ENCODE measurements around the gene AEBP2. TPM values are rescaled to one million over a fixed set of nuclear protein-coding genes. Genes with fewer than 3 reads are reported as not detected.

AEBP2 gene
- total and polyA plus RNA-seq, 2 of the 13 experiments (the other 11 are each of a cell fraction or from before 2014, with no cell fraction given): 9.2 to 17.9 TPM

GRCh38 chr12:19412844-19413243 is 26.4 kb upstream of the AEBP2 start:
- POLR2A ChIA-PET: interaction anchor here (1.4 kb wide), 1 partner anchor 10 kb away, joined by 3 read pairs; no protein-coding TSS in a partner anchor
- no peak overlapping the region for H3K27ac ChIP-seq (ENCODE audit: extremely low read length, insufficient read depth, low read length)
- no peak overlapping the region for H2AFZ ChIP-seq (ENCODE audit: low read length)
- no peak overlapping the region for H3K4me2 ChIP-seq (ENCODE audit: low read depth, low read length)
- no peak for ATAC-seq
- H3K79me2 ChIP-seq (ENCODE audit: insufficient read depth, low read length): no peaks in the 10 kb centered on the region
- CTCF ChIA-PET (ENCODE audit: low intra/inter-chr PET ratio, low total read pairs): no interaction called here
- no peaks in the 10 kb centered on the region for H3K36me3 ChIP-seq (replicated peaks in 1 of 2; ENCODE audit: control insufficient read depth in 1 of 2, insufficient read depth in 2 of 2, low read length in 2 of 2)
- H3K9me3 ChIP-seq (ENCODE audit: low read length): no peaks in the 10 kb centered on the region
- intact Hi-C loops (cut with micrococcal nuclease; ENCODE audit: unreplicated experiment) (no loop called here), in situ Hi-C loops (cut with HindIII; ENCODE audit: extremely low pct_ligation_motif_present, low pct_unique_long_range_greater_than_20kb) (no loop called here)
- no peak overlapping the region for H3K9ac ChIP-seq (ENCODE audit: insufficient read depth, low read depth, low read length)
- no peak for DNase-seq (ENCODE audit: low spot score)
- FAIRE-seq: no peak
- H3K4me1 ChIP-seq (ENCODE audit: insufficient read depth, low read length): no peaks in the 10 kb centered on the region
- 63% methylated on average over 15 of the region's 23 CpGs for WGBS (ENCODE audit: low lambda C conversion rate)
- H3K27me3 ChIP-seq (ENCODE audit: control insufficient read depth in 1 of 2, insufficient read depth in 2 of 2, low read length in 2 of 2): no peaks in the 10 kb centered on the region; a peak in 2 of 5 replicates
- no peak overlapping the region for H3K4me3 ChIP-seq (replicated peaks in 1 of 3; ENCODE audit: insufficient read depth in 1 of 3, low read depth in 2 of 3, low read length in 3 of 3)
- BruUV-seq (replicated peaks): no TSS peak
- H4K20me1 ChIP-seq (ENCODE audit: insufficient read depth, low read length): no peaks in the 10 kb centered on the region
- TF ChIP-seq GTF3A (CRISPR knock-in tag; conservative IDR thresholded peaks at IDR 0.05): no peak
- no peak for TF ChIP-seq ZFP1 (CRISPR knock-in tag; IDR thresholded peaks at IDR 0.05)
- TF ChIP-seq PHF8 (CRISPR knock-in tag; IDR thresholded peaks at IDR 0.05): no peak
- no peak for TF ChIP-seq ZNF607 (CRISPR knock-in tag; IDR thresholded peaks at IDR 0.05; ENCODE audit: borderline replicate concordance)
- no peak for TF ChIP-seq ARID5B (CRISPR knock-in tag; IDR thresholded peaks at IDR 0.05)
- TF ChIP-seq ZNF83 (CRISPR knock-in tag; IDR thresholded peaks at IDR 0.05; ENCODE audit: borderline replicate concordance): no peak
- TF ChIP-seq ZNF143 (CRISPR knock-in tag; IDR thresholded peaks at IDR 0.05): no peak
- TF ChIP-seq ZNF784 (CRISPR knock-in tag; IDR thresholded peaks at IDR 0.05; ENCODE audit: borderline replicate concordance): no peak
- TF ChIP-seq ZNF33B (CRISPR knock-in tag; IDR thresholded peaks at IDR 0.05): no peak
- TF ChIP-seq GABPB1 (CRISPR knock-in tag; IDR thresholded peaks at IDR 0.05): no peak
- TF ChIP-seq HNF1B (CRISPR knock-in tag; IDR thresholded peaks at IDR 0.05): no peak
- no peak for TF ChIP-seq ZNF556 (CRISPR knock-in tag; IDR thresholded peaks at IDR 0.05; ENCODE audit: borderline replicate concordance)
- no peak for TF ChIP-seq ATF4 (CRISPR knock-in tag; IDR thresholded peaks at IDR 0.05)
- TF ChIP-seq PCBP1 (IDR thresholded peaks at IDR 0.05; ENCODE audit: borderline replicate concordance, low read depth, low read length): no peak
